ENCODE measurements around the gene HOATZ.

HOATZ gene

GRCh38 chr11:111500481-111500880, 14.1 kb upstream of the HOATZ start:
- FAIRE-seq: no peak
- no peak for DNase-seq (ENCODE audit: insufficient read length, low spot score)
- TF ChIP-seq CTCF (IDR thresholded peaks at IDR 0.05; ENCODE audit: insufficient read depth, missing control alignments): no peak

GRCh38 chr11:111502611-111503010, 12.0 kb upstream of the HOATZ start:
- DNase-seq (ENCODE audit: insufficient read length, low spot score): no peak
- FAIRE-seq: no peak
- no peak for TF ChIP-seq CTCF (IDR thresholded peaks at IDR 0.05; ENCODE audit: insufficient read depth, missing control alignments)

GRCh38 chr11:111510311-111510710, 4.3 kb upstream of the HOATZ start:
- FAIRE-seq (no peak), DNase-seq (ENCODE audit: insufficient read length, low spot score) (no peak)
- TF ChIP-seq CTCF (IDR thresholded peaks at IDR 0.05; ENCODE audit: insufficient read depth, missing control alignments): no peak

GRCh38 chr11:111512296-111513239, 2.0 kb upstream of the HOATZ start, which contains the start of gene BTG4:
TSS of gene BTG4 (minus strand) at chr11:111512386. CDS start at chr11:111498776, 13,610 bp downstream.
- TF ChIP-seq CTCF (IDR thresholded peaks at IDR 0.05; ENCODE audit: insufficient read depth, missing control alignments): no peak
- DNase-seq (ENCODE audit: insufficient read length, low spot score) (no peak), FAIRE-seq (no peak)

GRCh38 chr11:111513240-111513605, 1.4 kb upstream of the HOATZ start:
- DNase-seq (ENCODE audit: insufficient read length, low spot score) (no peak), FAIRE-seq (no peak)
- TF ChIP-seq CTCF (IDR thresholded peaks at IDR 0.05; ENCODE audit: insufficient read depth, missing control alignments): no peak

GRCh38 chr11:111515591-111515990, 1.0 kb downstream of the HOATZ start:
- DNase-seq (ENCODE audit: insufficient read length, low spot score) (no peak), FAIRE-seq (no peak)
- no peak for TF ChIP-seq CTCF (IDR thresholded peaks at IDR 0.05; ENCODE audit: insufficient read depth, missing control alignments)

GRCh38 chr11:111518668-111519067, 4.1 kb downstream of the HOATZ start:
- TF ChIP-seq CTCF (IDR thresholded peaks at IDR 0.05; ENCODE audit: insufficient read depth, missing control alignments): no peak
- FAIRE-seq (no peak), DNase-seq (ENCODE audit: insufficient read length, low spot score) (no peak)
